Hippocampal formation (tissue), 2 donors: ENCODE measurements around the gene TCP11L2.

Experiments used
- DNase-seq, 2 donors: peaks; one replicate each; lab custom pipeline; 2025; lab: John Stamatoyannopoulos, UW

The TCP11L2 gene

GRCh38 chr12:106302401-106303201 lies at the start of gene TCP11L2:
Gene TCP11L2, plus strand, starts transcription at chr12:106302733. Its CDS starts 8,343 bp downstream, at chr12:106311076.
- peak; percentile 91 to 94 for DNase-seq

DNA sequence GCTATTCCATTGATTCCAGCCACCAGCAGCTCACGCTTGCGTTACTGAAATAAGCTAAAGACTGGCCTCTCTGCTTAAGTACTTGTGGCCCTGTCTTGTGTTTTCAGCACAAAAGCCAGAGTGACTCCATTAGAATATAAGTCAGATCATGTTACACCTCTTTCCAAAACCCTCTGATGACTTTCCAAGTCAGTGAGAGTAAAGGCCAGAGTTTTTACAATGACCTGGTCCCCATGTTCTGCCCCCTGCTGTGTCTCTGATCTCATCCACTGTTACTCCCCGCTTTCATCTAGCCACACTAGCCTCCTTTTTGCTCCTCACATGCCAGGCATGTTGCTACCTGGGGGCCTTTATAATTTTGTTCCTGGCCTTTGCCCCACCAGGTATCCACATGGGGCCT lies 47.8 kb upstream of the TCP11L2 start:
- no peak for DNase-seq

GRCh38 chr12:106255493-106255892 lies 47.0 kb upstream of the TCP11L2 start:
- DNase-seq = no peak

GRCh38 chr12:106255952-106256351 lies 46.6 kb upstream of the TCP11L2 start:
- DNase-seq = no peak

DNA sequence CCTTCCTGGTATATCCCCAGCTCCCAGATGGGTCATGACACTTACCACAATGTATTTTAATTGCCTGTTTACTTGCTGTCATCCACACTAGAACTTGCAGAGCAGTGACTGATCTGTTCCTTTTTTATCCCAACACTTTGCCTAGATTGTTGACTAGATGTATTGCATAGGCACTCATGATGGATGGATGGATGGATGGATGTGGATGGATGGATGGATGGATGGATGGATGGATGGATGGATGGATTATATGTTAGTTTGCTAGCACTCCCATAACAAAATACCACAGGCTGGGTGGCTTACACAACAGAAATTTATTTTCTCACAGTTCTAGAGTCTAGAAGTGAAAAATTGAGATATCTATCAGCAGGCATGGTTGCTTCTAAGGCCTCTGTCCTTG lies 46.0 kb upstream of the TCP11L2 start:
- DNase-seq = no peak

DNA sequence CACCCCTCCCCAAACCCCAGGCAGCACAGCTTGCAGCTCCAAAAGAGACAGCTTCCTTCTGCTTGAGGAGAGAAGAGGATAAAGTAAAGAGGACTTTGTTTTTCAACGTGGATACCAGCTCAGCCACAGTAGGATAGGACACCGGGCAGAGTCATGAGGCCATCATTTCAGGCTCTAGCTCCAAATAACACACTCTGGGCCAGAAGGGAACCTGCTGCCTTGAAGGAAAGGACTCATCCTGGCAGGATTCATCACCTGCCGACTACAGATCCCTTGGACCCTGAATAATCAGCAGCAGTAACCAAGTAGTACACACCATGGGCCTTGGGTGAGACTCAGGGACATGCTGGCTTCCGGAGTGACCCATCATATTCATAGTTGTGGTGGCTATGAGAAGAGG lies 44.3 kb upstream of the TCP11L2 start:
- no peak for DNase-seq

- no peak for DNase-seq
These were observed 43.6 kb upstream of the TCP11L2 start for GRCh38 chr12:106258935-106259334.

DNA sequence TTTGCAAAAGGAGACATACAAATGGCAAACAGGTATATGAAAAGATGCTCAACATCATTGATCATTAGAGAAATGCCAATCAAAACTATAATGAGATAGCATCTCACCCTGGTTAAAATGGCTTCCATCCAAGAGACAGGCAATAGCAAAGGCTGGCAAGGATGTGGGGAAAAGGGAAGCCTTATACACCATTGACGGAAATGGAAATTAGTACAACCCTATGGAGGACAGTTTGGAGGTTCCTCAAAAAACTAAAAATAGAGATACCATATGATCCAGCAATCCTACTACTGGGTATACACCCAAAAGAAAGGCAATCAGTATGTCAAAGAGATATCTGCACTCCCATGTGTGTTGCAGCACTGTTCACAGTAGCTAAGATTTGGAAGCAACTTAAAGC lies 37.4 kb upstream of the TCP11L2 start:
- DNase-seq = no peak

DNA sequence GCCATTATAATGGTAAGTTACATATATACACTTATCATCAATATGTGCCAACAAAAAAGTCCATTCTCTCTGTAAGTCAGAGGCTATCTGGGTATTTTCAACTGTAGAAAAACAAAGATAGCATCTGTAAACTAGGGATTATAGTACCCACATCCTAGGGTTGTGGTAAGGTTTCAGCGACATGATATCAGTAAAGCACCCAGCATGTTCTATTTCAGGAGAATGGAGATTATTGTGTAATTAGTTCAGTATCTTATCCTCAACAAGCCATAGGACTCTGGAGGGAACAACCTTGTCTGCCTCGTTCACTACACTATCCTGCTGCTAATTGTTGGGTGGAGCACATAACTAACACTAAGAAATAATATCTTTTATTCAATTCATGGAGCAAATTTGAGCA lies 35.0 kb upstream of the TCP11L2 start:
- no peak for DNase-seq

- DNase-seq = no peak
These were observed 33.3 kb upstream of the TCP11L2 start for GRCh38 chr12:106269150-106269771.

DNA sequence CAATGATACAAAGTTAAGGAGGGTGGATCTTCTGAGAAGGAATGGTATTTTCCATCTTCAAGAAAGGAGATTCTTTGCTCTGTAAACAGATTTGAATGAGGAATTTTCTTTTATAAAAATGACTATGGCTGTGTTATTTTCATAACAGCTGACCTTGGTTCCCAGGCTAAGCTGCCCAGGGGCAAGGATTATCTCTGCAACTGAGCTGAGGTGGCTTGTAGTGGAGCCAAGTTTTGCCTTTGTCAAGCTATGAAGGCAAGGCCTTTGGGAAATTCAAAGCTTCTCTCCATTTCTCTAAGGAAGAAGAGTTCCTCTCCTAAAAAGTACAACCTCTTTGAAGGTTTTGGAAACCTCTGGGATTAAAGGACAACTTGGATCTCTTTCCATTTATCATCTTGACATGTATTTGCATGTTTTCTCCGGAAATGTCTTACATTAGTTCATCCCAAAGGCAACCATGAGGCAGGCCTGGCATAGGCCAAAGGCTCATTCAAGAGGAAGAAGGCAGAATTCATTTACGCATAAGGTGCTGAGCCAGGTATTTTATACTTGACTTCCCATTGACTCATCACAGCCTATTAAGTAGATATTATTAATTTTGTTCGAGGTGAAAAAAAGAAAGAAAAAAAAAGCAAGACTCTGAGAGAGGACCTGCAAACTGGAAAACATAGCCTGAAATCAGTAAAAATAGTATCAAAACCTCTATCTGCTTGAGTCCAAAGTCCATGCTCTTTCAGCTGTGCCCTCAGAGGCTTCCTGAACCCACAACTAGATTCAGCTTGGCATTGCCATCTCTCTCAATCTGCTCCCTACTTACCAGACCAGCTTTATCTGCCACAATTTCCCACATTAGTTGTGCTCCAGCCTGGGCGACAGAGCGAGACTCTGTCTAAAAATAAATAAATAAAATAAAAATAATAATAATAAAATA lies 30.7 kb upstream of the TCP11L2 start:
- no peak for DNase-seq

GRCh38 chr12:106273491-106273890 lies 29.0 kb upstream of the TCP11L2 start:
- no peak for DNase-seq

GRCh38 chr12:106274012-106274411 lies 28.5 kb upstream of the TCP11L2 start:
- no peak for DNase-seq

DNA sequence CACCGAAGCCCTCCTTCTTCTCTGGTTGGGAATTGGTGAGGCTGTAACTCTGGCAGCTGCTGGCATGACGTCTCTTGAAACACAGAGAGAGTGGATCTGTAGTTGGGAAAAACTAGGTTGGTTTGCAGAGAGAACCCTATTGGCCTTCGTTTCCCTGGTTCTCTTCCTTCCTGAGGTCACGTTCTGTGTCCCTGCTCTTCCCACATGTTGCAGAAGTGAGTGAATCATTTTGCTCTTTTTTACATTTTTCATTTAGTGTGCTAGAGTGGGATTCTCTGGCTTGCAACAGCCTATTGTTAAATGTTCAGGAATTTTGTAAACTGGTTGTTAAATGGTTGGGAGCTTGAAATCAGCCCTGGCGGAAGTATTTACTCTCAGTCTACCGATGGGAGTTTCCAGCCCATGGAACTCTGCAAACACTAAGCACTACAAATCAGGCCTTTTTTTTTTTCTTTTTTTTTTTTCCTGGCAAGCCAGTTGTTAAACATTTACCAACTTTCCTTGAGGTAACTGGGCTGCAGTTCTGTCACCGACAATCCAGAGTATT lies 27.9 kb upstream of the TCP11L2 start:
- no peak for DNase-seq

- no peak for DNase-seq
These were observed 27.1 kb upstream of the TCP11L2 start for GRCh38 chr12:106275458-106275857.

- DNase-seq = no peak
These were observed 26.3 kb upstream of the TCP11L2 start for GRCh38 chr12:106276032-106276740.

GRCh38 chr12:106280106-106280505 lies 22.4 kb upstream of the TCP11L2 start:
- no peak for DNase-seq

DNA sequence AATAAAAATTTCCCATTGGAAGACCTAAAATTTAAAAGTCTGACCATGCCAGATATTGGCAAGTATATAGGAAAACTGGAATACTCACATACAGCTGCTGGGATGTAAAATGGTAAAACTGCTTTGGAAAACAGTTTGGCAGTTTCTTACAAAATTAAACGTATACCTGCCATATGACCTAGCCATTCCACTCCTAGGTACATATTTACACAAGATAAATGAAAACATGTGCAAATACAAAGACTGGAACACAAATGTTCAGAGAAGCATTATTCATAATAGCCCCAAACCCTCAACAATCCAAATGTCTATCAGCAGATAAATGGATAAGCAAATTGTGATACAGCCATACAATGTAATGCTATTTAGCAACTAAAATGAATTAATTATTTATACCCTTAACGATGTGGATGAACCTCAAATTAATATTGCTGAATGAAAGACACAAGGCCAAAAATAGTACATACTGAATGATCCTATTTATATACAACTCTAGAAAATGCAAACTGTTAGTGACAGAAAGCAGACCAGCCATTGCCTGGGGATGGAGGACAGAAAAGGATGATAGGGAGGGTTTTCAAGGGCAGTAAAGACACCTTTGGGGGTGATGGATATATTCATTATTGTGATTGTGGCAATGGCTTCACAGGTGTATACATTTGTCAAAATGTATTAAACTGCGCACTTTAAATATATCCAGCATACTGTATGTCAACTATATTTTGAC lies 21.3 kb upstream of the TCP11L2 start:
- no peak for DNase-seq

DNA sequence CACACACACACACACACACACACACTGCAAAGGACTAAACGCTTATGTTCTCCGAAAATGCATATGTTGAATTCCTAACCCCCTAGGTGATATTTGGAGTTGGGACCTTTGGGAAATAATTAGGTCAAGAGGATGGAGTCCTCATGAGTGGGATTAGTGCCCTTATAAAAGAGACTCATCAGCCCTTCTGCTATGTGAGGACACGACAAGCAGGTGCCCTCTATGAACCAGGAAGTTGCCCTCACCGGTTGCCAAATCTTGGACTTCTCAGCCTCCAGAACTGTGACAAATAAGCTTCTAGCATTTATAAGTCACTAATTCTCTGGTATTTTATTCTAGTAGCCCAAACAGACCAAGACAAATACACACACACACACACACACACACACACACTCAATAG lies 20.7 kb upstream of the TCP11L2 start:
- no peak for DNase-seq

GRCh38 chr12:106282457-106283097 lies 20.0 kb upstream of the TCP11L2 start:
- DNase-seq = no peak
